Measurements from ENCODE around the gene IDI2. TPM values are rescaled to one million over a fixed set of nuclear protein-coding genes. Genes with fewer than 3 reads are reported as not detected.
"Not testable (repeated sequence)": the region's sequence is repeated elsewhere in the genome, so short reads cannot be mapped to it uniquely, and the experiment has no call there.

IDI2 gene
- total RNA-seq, 1 donor from 2014 or later: not detected

DNA sequence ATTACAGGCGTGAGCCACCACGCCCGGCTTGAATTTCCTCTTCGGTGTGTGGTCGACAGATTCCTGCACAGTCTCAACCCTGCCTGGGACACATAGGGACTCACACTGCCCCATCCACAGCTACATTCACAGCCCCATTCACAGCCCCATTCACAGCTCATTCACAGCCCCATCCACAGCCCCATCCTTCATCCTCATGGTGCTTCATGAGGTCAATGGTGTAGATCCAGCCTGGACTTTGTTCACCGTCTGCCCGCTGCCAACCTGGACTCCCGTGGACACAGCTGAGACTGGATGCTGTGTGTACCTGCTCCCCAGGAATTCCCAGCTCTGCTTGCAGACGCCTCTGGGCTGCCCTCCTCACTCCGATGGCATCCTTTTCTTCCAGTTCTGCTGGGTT lies 5.2 kb downstream of the IDI2 start:
- Mint-ChIP-seq H3K36me3 (ENCODE audit: low read depth) (peaks cover 38% of the 10 kb centered on the region), H3K27ac (ENCODE audit: unreplicated experiment) (no peak overlapping the region), H3K4me3 (ENCODE audit: unreplicated experiment) (no peak overlapping the region), H3K9me3 (ENCODE audit: low read depth) (no peaks in the 10 kb centered on the region), H3K27me3 (ENCODE audit: low read depth) (no peaks in the 10 kb centered on the region), H3K4me1 (ENCODE audit: low read depth) (no peaks in the 10 kb centered on the region)
- TF ChIP-seq, protein P1, sequence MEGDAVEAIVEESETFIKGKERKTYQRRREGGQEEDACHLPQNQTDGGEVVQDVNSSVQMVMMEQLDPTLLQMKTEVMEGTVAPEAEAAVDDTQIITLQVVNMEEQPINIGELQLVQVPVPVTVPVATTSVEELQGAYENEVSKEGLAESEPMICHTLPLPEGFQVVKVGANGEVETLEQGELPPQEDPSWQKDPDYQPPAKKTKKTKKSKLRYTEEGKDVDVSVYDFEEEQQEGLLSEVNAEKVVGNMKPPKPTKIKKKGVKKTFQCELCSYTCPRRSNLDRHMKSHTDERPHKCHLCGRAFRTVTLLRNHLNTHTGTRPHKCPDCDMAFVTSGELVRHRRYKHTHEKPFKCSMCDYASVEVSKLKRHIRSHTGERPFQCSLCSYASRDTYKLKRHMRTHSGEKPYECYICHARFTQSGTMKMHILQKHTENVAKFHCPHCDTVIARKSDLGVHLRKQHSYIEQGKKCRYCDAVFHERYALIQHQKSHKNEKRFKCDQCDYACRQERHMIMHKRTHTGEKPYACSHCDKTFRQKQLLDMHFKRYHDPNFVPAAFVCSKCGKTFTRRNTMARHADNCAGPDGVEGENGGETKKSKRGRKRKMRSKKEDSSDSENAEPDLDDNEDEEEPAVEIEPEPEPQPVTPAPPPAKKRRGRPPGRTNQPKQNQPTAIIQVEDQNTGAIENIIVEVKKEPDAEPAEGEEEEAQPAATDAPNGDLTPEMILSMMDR (IDR thresholded peaks at IDR 0.05): no peak
- no peak for DNase-seq (ENCODE audit: low spot score)

DNA sequence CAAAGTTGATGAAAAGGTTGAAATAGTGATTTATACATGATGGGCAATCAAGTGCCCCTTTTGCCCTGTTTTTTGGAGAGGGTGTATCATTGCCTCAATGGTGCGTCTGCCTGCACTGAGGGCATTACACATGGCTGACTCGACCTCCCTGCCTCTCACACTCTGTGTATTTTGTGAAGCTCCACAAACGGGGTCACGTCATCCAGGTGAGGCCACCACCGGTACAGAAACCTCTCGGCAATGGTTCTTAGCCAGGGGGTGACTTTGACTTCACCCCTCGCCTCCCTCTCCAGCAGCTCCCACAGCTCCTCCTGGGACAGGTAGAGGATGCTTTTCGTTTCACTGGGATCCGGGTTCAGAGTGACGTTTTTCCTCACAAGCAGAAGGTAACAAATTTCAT lies 6.3 kb downstream of the IDI2 start:
- H3K36me3 Mint-ChIP-seq (ENCODE audit: low read depth): peaks cover 42% of the 10 kb centered on the region
- TF ChIP-seq, protein P1 (IDR thresholded peaks at IDR 0.05): no peak
- H3K9me3 Mint-ChIP-seq (ENCODE audit: low read depth): no peaks in the 10 kb centered on the region

GRCh38 chr10:1015688-1016087 lies 10.0 kb downstream of the IDI2 start:
- Mint-ChIP-seq H3K4me1 (ENCODE audit: low read depth) (no peaks in the 10 kb centered on the region), H3K9me3 (ENCODE audit: low read depth) (no peaks in the 10 kb centered on the region), H3K4me3 (ENCODE audit: unreplicated experiment) (no peak overlapping the region), H3K36me3 (ENCODE audit: low read depth) (peaks cover 68% of the 10 kb centered on the region), H3K27me3 (ENCODE audit: low read depth) (no peaks in the 10 kb centered on the region), H3K27ac (ENCODE audit: unreplicated experiment) (no peak overlapping the region)
- DNase-seq (ENCODE audit: low spot score): no peak
- TF ChIP-seq, protein P1 (IDR thresholded peaks at IDR 0.05): no peak

More for the DNA sequence above, 6.3 kb downstream of the IDI2 start:
- Mint-ChIP-seq H3K4me3 (ENCODE audit: unreplicated experiment) (no peak overlapping the region), H3K27me3 (ENCODE audit: low read depth) (no peaks in the 10 kb centered on the region), H3K4me1 (ENCODE audit: low read depth) (no peaks in the 10 kb centered on the region), H3K27ac (ENCODE audit: unreplicated experiment) (no peak overlapping the region)
- no peak for DNase-seq (ENCODE audit: low spot score)

- no peak overlapping the region for H3K27ac Mint-ChIP-seq (ENCODE audit: unreplicated experiment)
- TF ChIP-seq, protein P1 (IDR thresholded peaks at IDR 0.05): no peak
- no peaks in the 10 kb centered on the region for H3K4me1 Mint-ChIP-seq (ENCODE audit: low read depth)
- no peak overlapping the region for H3K4me3 Mint-ChIP-seq (ENCODE audit: unreplicated experiment)
- DNase-seq (ENCODE audit: low spot score): no peak
- H3K9me3 Mint-ChIP-seq (ENCODE audit: low read depth): no peaks in the 10 kb centered on the region
- H3K27me3 Mint-ChIP-seq (ENCODE audit: low read depth): no peaks in the 10 kb centered on the region
- H3K36me3 Mint-ChIP-seq (ENCODE audit: low read depth): peaks cover 58% of the 10 kb centered on the region
Measured at GRCh38 chr10:1011696-1012095, 14.0 kb downstream of the IDI2 start.

- H3K9me3 Mint-ChIP-seq (ENCODE audit: low read depth): no peaks in the 10 kb centered on the region
- H3K27me3 Mint-ChIP-seq (ENCODE audit: low read depth): no peaks in the 10 kb centered on the region
- H3K4me1 Mint-ChIP-seq (ENCODE audit: low read depth): no peaks in the 10 kb centered on the region
- no peak overlapping the region for H3K4me3 Mint-ChIP-seq (ENCODE audit: unreplicated experiment)
- no peak overlapping the region for H3K27ac Mint-ChIP-seq (ENCODE audit: unreplicated experiment)
- TF ChIP-seq, protein P1 (IDR thresholded peaks at IDR 0.05): no peak
- peaks cover 60% of the 10 kb centered on the region for H3K36me3 Mint-ChIP-seq (ENCODE audit: low read depth)
- no peak for DNase-seq (ENCODE audit: low spot score)
Measured at GRCh38 chr10:1010703-1011102, 15.0 kb downstream of the IDI2 start.

- peaks cover 64% of the 10 kb centered on the region for H3K36me3 Mint-ChIP-seq (ENCODE audit: low read depth)
- not testable (repeated sequence) for DNase-seq (ENCODE audit: low spot score)
Measured at GRCh38 chr10:1009947-1010346, 15.7 kb downstream of the IDI2 start.

More at GRCh38 chr10:1009947-1010346, 15.7 kb downstream of the IDI2 start:
- not testable (repeated sequence) for H3K4me1 Mint-ChIP-seq (ENCODE audit: low read depth); H3K27me3 Mint-ChIP-seq (ENCODE audit: low read depth); H3K4me3 Mint-ChIP-seq (ENCODE audit: unreplicated experiment); H3K27ac Mint-ChIP-seq (ENCODE audit: unreplicated experiment); H3K9me3 Mint-ChIP-seq (ENCODE audit: low read depth)
